Measurements from ENCODE around the gene PTGES.
"Not testable (repeated sequence)": the region's sequence is repeated elsewhere in the genome, so short reads cannot be mapped to it uniquely, and the experiment has no call there.

PTGES gene

DNA sequence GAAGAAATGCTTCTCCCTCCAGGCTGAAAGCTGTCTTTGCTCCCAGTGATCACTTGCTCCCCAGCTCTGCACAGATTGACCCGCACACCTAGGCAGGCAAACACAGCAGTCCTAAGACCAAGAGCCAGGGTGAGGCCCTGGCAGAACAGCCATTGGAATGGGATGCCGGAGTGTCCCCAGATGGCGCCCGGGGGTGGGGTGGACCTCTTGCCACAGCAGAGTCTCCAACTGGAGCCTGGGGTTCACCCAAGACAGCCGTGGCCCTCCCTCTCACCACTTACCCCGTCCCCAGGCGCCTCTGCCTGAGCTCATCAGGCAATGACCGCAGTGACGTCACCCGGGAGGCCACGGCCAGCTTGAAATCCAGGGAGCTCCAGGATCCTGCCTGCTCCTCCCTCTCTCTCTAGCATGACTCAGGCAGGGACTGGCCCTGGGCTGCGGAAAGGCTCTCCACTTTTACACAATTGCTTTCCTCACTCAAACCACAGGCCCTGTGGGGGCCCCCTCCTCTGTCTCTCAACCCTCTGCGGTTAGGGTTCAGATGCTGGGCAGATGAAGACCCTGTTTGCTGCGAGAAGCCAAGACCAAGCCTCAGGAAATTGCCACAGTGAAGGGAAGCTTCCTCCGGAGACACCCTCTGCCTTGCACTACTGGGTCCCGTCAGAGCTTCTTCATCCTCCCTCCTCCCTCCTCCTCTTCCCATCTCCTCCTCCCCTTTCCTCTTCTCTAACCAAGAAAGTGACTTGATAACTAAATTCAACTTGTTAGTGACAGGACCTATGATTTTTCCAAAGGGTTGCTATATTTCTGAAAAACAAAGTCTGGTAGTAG, 24.3 kb upstream of the PTGES start:
- no peak for TF ChIP-seq CTCF (IDR thresholded peaks at IDR 0.05; ENCODE audit: low read depth, low read length, missing control alignments)
- no peak for DNase-seq (ENCODE audit: low read depth)
- H3K4me3 ChIP-seq (ENCODE audit: low read depth, low read length) = no peak overlapping the region

DNA sequence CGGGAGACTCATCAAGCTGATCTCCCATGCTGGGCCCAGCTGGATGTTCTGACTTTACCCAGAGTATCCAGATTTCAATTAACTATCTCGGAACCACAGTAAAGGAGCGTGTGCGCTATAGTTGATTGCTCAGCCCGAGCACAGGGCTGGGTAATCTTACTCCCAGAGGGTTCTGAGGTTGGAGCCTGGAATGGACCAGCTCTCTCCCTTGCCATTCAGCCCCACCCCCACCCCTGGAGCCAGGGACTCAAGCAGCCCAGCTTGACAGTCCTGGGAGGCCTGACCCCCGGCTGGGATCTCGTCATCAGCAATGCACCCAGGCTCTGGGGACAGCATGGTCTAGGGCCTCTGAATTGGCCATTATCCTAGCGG, 23.7 kb upstream of the PTGES start:
- no peak for DNase-seq (ENCODE audit: low read depth)
- no peak overlapping the region for H3K4me3 ChIP-seq (ENCODE audit: low read depth, low read length)
- TF ChIP-seq CTCF (IDR thresholded peaks at IDR 0.05; ENCODE audit: low read depth, low read length, missing control alignments) = no peak

GRCh38 chr9:129776096-129776495, 23.3 kb upstream of the PTGES start:
- H3K4me3 ChIP-seq (ENCODE audit: low read depth, low read length); DNase-seq (ENCODE audit: low read depth): not testable (repeated sequence)

- no peak overlapping the region for H3K4me3 ChIP-seq (ENCODE audit: low read depth, low read length)
- DNase-seq (ENCODE audit: low read depth) = no peak
- TF ChIP-seq CTCF (IDR thresholded peaks at IDR 0.05; ENCODE audit: low read depth, low read length, missing control alignments) = no peak
Measured at GRCh38 chr9:129775448-129775798, 22.6 kb upstream of the PTGES start.

GRCh38 chr9:129774791-129775447, 22.1 kb upstream of the PTGES start:
- no peak for TF ChIP-seq CTCF (IDR thresholded peaks at IDR 0.05; ENCODE audit: low read depth, low read length, missing control alignments)
- H3K4me3 ChIP-seq (ENCODE audit: low read depth, low read length) = no peak overlapping the region
- DNase-seq (ENCODE audit: low read depth) = no peak

- TF ChIP-seq CTCF (IDR thresholded peaks at IDR 0.05; ENCODE audit: low read depth, low read length, missing control alignments) = no peak
- DNase-seq (ENCODE audit: low read depth) = no peak
- H3K4me3 ChIP-seq (ENCODE audit: low read depth, low read length) = no peak overlapping the region
Measured at GRCh38 chr9:129773262-129774048, 20.6 kb upstream of the PTGES start.

- TF ChIP-seq CTCF (IDR thresholded peaks at IDR 0.05; ENCODE audit: low read depth, low read length, missing control alignments) = no peak
- no peak overlapping the region for H3K4me3 ChIP-seq (ENCODE audit: low read depth, low read length)
- DNase-seq (ENCODE audit: low read depth) = no peak
Measured at GRCh38 chr9:129770741-129771140, 17.9 kb upstream of the PTGES start.
